H1 (cell line): ENCODE measurements around the gene LRP2BP. TPM values are rescaled to one million over a fixed set of nuclear protein-coding genes. Genes with fewer than 3 reads are reported as not detected.

Source experiments
- ATF3 ChIP-seq: IDR thresholded peaks from 2 replicates; pipeline ENCODE4 v1.6.1; 2011; ENCODE audit warnings: low read depth, mild to moderate bottlenecking, low read length; ENCODE audit not compliant: insufficient read depth
- CBX5 ChIP-seq: fragments of 300-800, 300-1000 bp; sonication (generic); IDR thresholded peaks from 2 replicates; pipeline ENCODE4 v1.7.1; 2016; ENCODE audit warnings: antibody characterized with exemption, low read length, low read depth
- CHD1 ChIP-seq: IDR thresholded peaks from 2 replicates; pipeline ENCODE4 v1.6.1; 2012; ENCODE audit warnings: low read depth, low read length, improper control_type of control experiment
- CHD7 ChIP-seq: fragments of 300-600 bp; sonication (generic); IDR thresholded peaks from 2 replicates; pipeline ENCODE4 v1.7.1; 2012; ENCODE audit warnings: low read length, moderate library complexity, mild to moderate bottlenecking, inconsistent platforms; ENCODE audit not compliant: insufficient replicate concordance
- MAFK ChIP-seq: IDR thresholded peaks from 2 replicates; pipeline ENCODE4 v1.6.1; 2012; ENCODE audit warnings: low read depth, mild to moderate bottlenecking, improper control_type of control experiment, low read length
- POLR2A ChIP-seq, 2 experiments: IDR thresholded peaks; 1 replicate in 1 of 2; 2 replicates in 1 of 2; pipeline ENCODE4 v1.6.1; 2011; ENCODE audit warnings: low read depth in 2 of 2, low read length in 2 of 2, mild to moderate bottlenecking in 2 of 2; ENCODE audit errors: control extremely low read depth in 1 of 2
- POLR2AphosphoS5 ChIP-seq: IDR thresholded peaks from 2 replicates; pipeline ENCODE4 v1.6.1; 2011; ENCODE audit warnings: low read depth, low read length
- SUZ12 ChIP-seq: fragments of 200-600 bp; sonication (generic); IDR thresholded peaks from 2 replicates; pipeline ENCODE4 v1.6.1; 2012; ENCODE audit warnings: mild to moderate bottlenecking, inconsistent platforms, low read length, moderate library complexity, mixed read lengths
- polyA plus RNA-seq, 7 experiments: library from polyadenylated mRNA; depleted of rRNA in 3 of 7; stranded (reverse) in 5 of 7; unstranded in 2 of 7; fragments of >200 nt in 5 of 7; fragments of 200-250 nt in 2 of 7; gene quantifications; 1 replicate in 5 of 7; 2 replicates in 1 of 7; 4 replicates in 1 of 7; pipeline versions ENCODE4 v1.2.1 to v1.2.3, GENCODE V29; 2011 to 2013; ENCODE audit warnings: missing spikeins in 2 of 7, mixed read lengths in 2 of 7
- total RNA-seq: library from RNA; stranded (reverse); fragmentation: NEBNext Ultra II Directional; extraction: Animal tissue kit (Norgen Biotek cat#: 25700); gene quantifications from 2 replicates; pipeline ENCODE4 v1.2.1, GENCODE V29; 2021

The LRP2BP gene
- total and polyA plus RNA-seq, 2 of the 8 experiments (the other 6 are each of a cell fraction or from before 2014, with no cell fraction given): 0.12 to 0.30 TPM

GRCh38 chr4:185322803-185323202 is 72.9 kb downstream of the LRP2BP start (continued):
- TF ChIP-seq ATF3 (no peak), CHD7 (no peak), CBX5 (no peak), POLR2A (IDR thresholded peaks at IDR 0.05; ENCODE audit: control extremely low read depth in 1 of 2, low read depth in 2 of 2, low read length in 2 of 2) (no peak), CHD1 (no peak), MAFK (no peak), SUZ12 (no peak), POLR2AphosphoS5 (no peak)
